Liver (tissue), 3 donors: Measurements from ENCODE around the gene PSIP1.

Source experiments
- RAD21 ChIP-seq, 2 donors: IDR thresholded peaks; 2 replicates each; pipeline ENCODE4 v1.6.1; 2016; ENCODE audit warnings: antibody characterized with exemption in 2 of 2, mild to moderate bottlenecking in 2 of 2
- YY1 ChIP-seq: IDR thresholded peaks from 2 replicates; pipeline ENCODE4 v1.6.1; 2016; ENCODE audit warnings: antibody characterized with exemption, mild to moderate bottlenecking
- TF ChIP-seq, protein P1 (sequence below): fragments of 150-350 bp; IDR thresholded peaks from 2 replicates; pipeline ENCODE4 v1.5.1; 2017; ENCODE audit warnings: improper control_type of control experiment, low read depth, low read length; ENCODE audit not compliant: missing input control
- donor health status: healthy.
- donor health status: healthy.

GRCh38 chr9:15501179-15501578 is 9.6 kb downstream of the PSIP1 start:
- TF ChIP-seq, protein P1, sequence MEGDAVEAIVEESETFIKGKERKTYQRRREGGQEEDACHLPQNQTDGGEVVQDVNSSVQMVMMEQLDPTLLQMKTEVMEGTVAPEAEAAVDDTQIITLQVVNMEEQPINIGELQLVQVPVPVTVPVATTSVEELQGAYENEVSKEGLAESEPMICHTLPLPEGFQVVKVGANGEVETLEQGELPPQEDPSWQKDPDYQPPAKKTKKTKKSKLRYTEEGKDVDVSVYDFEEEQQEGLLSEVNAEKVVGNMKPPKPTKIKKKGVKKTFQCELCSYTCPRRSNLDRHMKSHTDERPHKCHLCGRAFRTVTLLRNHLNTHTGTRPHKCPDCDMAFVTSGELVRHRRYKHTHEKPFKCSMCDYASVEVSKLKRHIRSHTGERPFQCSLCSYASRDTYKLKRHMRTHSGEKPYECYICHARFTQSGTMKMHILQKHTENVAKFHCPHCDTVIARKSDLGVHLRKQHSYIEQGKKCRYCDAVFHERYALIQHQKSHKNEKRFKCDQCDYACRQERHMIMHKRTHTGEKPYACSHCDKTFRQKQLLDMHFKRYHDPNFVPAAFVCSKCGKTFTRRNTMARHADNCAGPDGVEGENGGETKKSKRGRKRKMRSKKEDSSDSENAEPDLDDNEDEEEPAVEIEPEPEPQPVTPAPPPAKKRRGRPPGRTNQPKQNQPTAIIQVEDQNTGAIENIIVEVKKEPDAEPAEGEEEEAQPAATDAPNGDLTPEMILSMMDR, result no peak
- TF ChIP-seq YY1 (no peak), RAD21 (IDR thresholded peaks at IDR 0.05) (no peak)
